ENCODE data around the gene GRID2. TPM values are rescaled to one million over a fixed set of nuclear protein-coding genes. Genes with fewer than 3 reads are reported as not detected.

The GRID2 gene
- total and polyA plus RNA-seq, 11 donors = 0.29 to 0.38 (median 0.33) TPM; not detected in 8

DNA sequence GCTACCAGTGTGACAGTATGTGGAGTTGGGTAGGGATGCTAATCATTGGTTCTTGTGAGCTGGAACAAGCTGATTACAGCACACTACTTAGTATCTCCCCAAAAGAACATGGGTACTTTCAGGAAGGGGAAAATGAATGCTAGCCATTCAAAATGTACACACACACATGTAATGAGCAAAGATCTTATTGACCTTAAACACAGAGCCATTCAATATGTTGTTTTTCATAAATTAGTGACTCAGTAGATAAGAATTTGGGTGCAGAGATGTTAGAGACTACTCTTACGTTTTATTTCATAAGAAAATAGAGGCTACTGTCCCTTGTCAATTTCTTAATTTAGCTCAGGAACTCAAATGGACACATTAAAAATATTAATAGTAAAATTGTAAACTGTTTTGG, 1015.3 kb downstream of the GRID2 start:
- intact Hi-C loops (cut with DNase I) = no loop called here
- no peaks in the 10 kb centered on the region for H3K36me3 ChIP-seq
- 47 to 61% (median 55%) methylated on average over 1 of the region's 1 CpG for WGBS, 4 donors

DNA sequence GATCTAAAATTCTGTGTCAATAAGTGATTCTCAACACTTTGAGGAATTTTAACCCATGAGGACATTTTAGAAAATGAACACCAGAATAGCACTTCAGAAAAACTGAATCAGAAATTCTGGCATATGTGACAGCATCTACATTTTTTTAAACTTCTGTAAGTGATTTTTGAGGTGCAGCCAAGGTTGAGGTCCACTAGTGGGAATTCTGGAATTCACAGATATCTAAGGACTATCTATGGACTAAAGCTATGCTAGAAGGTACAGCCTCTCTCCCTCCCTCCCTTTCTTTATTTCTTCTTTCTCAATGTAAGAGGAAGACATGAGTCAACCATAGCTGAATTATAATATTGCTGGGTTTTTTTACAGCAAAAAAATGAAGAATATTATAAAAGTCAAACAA, 1016.6 kb downstream of the GRID2 start:
- H3K4me3 ChIP-seq = no peak overlapping the region
- H3K4me1 ChIP-seq = no peaks in the 10 kb centered on the region
- ATAC-seq = no peak
- no peak overlapping the region for H3K27ac ChIP-seq
- no peak for TF ChIP-seq POLR2A (IDR thresholded peaks at IDR 0.05)
- TF ChIP-seq, protein P1, sequence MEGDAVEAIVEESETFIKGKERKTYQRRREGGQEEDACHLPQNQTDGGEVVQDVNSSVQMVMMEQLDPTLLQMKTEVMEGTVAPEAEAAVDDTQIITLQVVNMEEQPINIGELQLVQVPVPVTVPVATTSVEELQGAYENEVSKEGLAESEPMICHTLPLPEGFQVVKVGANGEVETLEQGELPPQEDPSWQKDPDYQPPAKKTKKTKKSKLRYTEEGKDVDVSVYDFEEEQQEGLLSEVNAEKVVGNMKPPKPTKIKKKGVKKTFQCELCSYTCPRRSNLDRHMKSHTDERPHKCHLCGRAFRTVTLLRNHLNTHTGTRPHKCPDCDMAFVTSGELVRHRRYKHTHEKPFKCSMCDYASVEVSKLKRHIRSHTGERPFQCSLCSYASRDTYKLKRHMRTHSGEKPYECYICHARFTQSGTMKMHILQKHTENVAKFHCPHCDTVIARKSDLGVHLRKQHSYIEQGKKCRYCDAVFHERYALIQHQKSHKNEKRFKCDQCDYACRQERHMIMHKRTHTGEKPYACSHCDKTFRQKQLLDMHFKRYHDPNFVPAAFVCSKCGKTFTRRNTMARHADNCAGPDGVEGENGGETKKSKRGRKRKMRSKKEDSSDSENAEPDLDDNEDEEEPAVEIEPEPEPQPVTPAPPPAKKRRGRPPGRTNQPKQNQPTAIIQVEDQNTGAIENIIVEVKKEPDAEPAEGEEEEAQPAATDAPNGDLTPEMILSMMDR (IDR thresholded peaks at IDR 0.05) = no peak
- no peaks in the 10 kb centered on the region for H3K36me3 ChIP-seq
- DNase-seq = no peak
- H3K9me3 ChIP-seq = peaks cover 0 to 12% (median 0%) of the 10 kb centered on the region in 12 donors
- H3K27me3 ChIP-seq = no peaks in the 10 kb centered on the region
- intact Hi-C loops (cut with DNase I) = no loop called here

More for the DNA sequence above, 1015.3 kb downstream of the GRID2 start:
- H3K27ac ChIP-seq = no peak overlapping the region
- no peaks in the 10 kb centered on the region for H3K27me3 ChIP-seq
- no peaks in the 10 kb centered on the region for H3K4me1 ChIP-seq
- no peak overlapping the region for H3K4me3 ChIP-seq
- TF ChIP-seq, protein P1 (IDR thresholded peaks at IDR 0.05) = no peak
- TF ChIP-seq POLR2A (IDR thresholded peaks at IDR 0.05) = no peak
- H3K9me3 ChIP-seq = peaks cover 0 to 12% (median 0%) of the 10 kb centered on the region in 12 donors
- no peak for ATAC-seq
- DNase-seq = no peak

DNA sequence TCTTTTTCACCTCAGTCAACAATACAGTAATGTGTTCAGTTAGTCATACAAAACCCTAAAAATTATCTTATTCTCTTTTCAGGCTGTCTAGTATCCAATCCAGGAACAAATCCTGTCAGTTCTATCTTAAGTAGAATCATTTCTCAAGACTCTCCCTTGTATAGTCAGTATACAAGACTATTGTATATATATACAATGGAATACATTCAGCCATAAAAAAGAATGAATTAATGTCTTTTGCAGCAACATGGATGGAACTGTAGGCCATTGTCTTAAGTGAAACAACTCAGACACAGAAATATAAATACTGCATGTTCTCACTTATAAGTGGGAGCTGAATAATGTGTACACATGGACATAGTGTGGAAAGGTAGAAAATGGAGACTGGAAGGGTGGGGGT, 1023.6 kb downstream of the GRID2 start:
- no peaks in the 10 kb centered on the region for H3K36me3 ChIP-seq
- no peak for ATAC-seq
- intact Hi-C loops (cut with DNase I) = no loop called here

DNA sequence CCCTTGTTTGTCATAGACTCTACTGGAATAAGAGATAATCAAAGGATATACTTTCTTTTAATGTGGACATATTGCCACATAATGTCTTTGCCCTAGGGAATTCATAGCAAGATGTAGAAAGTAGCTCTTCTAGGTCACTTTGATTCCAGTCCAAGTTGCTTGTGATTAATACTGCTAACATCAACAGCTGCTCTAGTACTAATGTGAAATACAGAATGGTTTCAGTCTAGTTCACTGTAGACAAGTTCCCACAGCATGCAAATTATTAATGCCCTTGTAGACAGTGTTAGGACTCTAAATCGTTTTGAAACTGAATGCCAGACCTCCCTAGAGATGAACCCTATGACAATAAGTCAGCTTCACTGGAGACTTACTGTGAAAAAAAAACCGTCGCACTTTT, 1030.2 kb downstream of the GRID2 start:
- no peak overlapping the region for H3K4me3 ChIP-seq
- no peak overlapping the region for H3K27ac ChIP-seq
- 43 to 79% (median 73%) methylated on average over 3 of the region's 3 CpGs for WGBS, 4 donors
- TF ChIP-seq, protein P1 (IDR thresholded peaks at IDR 0.05) = no peak
- no peak for TF ChIP-seq POLR2A (IDR thresholded peaks at IDR 0.05)
- no peaks in the 10 kb centered on the region for H3K36me3 ChIP-seq
- ATAC-seq = no peak
- H3K9me3 ChIP-seq = peaks cover 0 to 3% (median 0%) of the 10 kb centered on the region in 12 donors
- no peaks in the 10 kb centered on the region for H3K27me3 ChIP-seq
- DNase-seq = no peak
- intact Hi-C loops (cut with DNase I) = no loop called here
- H3K4me1 ChIP-seq = no peaks in the 10 kb centered on the region

More for the DNA sequence above, 1023.6 kb downstream of the GRID2 start:
- no peak overlapping the region for H3K27ac ChIP-seq
- peaks cover 0 to 12% (median 0%) of the 10 kb centered on the region in 12 donors for H3K9me3 ChIP-seq
- TF ChIP-seq, protein P1 (IDR thresholded peaks at IDR 0.05) = no peak
- no peaks in the 10 kb centered on the region for H3K27me3 ChIP-seq
- no peak for DNase-seq
- no peaks in the 10 kb centered on the region for H3K4me1 ChIP-seq
- no peak overlapping the region for H3K4me3 ChIP-seq
